HEK293T (cell line): ENCODE results near the gene GLOD4.

Experiments
- CTCF ChIA-PET: fragments of 350-600 bp; formaldehyde crosslinking; extraction: SDS; loops from one replicate; lab custom pipeline; 2021; ENCODE audit warnings: antibody characterized with exemption, inconsistent platforms; lab: Yijun Ruan, JAX
- POLR2A ChIA-PET: fragments of 350-600 bp; formaldehyde crosslinking; extraction: SDS; loops from one replicate; lab custom pipeline; 2020; ENCODE audit warnings: antibody characterized with exemption, inconsistent platforms; lab: Yijun Ruan, JAX
- DNase-seq: peaks from one replicate; pipeline ENCODE4 v3.0.0; 2012; ENCODE audit warnings: mixed read lengths; ENCODE audit errors: extremely low spot score
- ARNT ChIP-seq: fragments of 450-650 bp; IDR thresholded peaks from 2 replicates; pipeline ENCODE4 v1.6.1; 2017; ENCODE audit warnings: mild to moderate bottlenecking
- BHLHE40 ChIP-seq: fragments of 450-650 bp; IDR thresholded peaks from 2 replicates; pipeline ENCODE4 v1.6.1; 2016; ENCODE audit warnings: mild to moderate bottlenecking, moderate library complexity, borderline replicate concordance
- CTBP1 ChIP-seq: fragments of 450-650 bp; IDR thresholded peaks from 2 replicates; pipeline ENCODE4 v1.6.1; 2016; ENCODE audit warnings: borderline replicate concordance
- ELF4 ChIP-seq: fragments of 450-650 bp; IDR thresholded peaks from 2 replicates; pipeline ENCODE4 v1.6.1; 2017; ENCODE audit warnings: antibody characterized with exemption
- FOXA1 ChIP-seq: fragments of 450-650 bp; IDR thresholded peaks from 2 replicates; pipeline ENCODE4 v1.6.1; 2016; ENCODE audit warnings: mild to moderate bottlenecking
- FOXK2 ChIP-seq: fragments of 450-650 bp; IDR thresholded peaks from 2 replicates; pipeline ENCODE4 v1.6.1; 2016; ENCODE audit warnings: mild to moderate bottlenecking
- FOXM1 ChIP-seq: fragments of 450-650 bp; IDR thresholded peaks from 2 replicates; pipeline ENCODE4 v1.6.1; 2017; ENCODE audit warnings: mild to moderate bottlenecking, borderline replicate concordance
- HDGF ChIP-seq: fragments of 450-650 bp; IDR thresholded peaks from 2 replicates; pipeline ENCODE4 v1.6.1; 2017; ENCODE audit warnings: antibody characterized with exemption, borderline replicate concordance
- L3MBTL2 ChIP-seq: fragments of 450-650 bp; conservative IDR thresholded peaks from 2 replicates; pipeline ENCODE4 v1.6.1; 2016; ENCODE audit warnings: mild to moderate bottlenecking
- LEF1 ChIP-seq: fragments of 450-650 bp; IDR thresholded peaks from 2 replicates; pipeline ENCODE4 v1.6.1; 2017; ENCODE audit warnings: mild to moderate bottlenecking, borderline replicate concordance
- NFRKB ChIP-seq: fragments of 450-650 bp; IDR thresholded peaks from 2 replicates; pipeline ENCODE4 v1.6.1; 2016; ENCODE audit warnings: mild to moderate bottlenecking, moderate library complexity
- PKNOX1 ChIP-seq: fragments of 450-650 bp; IDR thresholded peaks from 2 replicates; pipeline ENCODE4 v1.6.1; 2016
- SP1 ChIP-seq: fragments of 450-650 bp; IDR thresholded peaks from 2 replicates; pipeline ENCODE4 v1.6.1; 2017
- SUZ12 ChIP-seq: fragments of 450-650 bp; IDR thresholded peaks from 2 replicates; pipeline ENCODE4 v1.6.1; 2016; ENCODE audit warnings: mild to moderate bottlenecking
- TARDBP ChIP-seq: fragments of 450-650 bp; IDR thresholded peaks from 2 replicates; pipeline ENCODE4 v1.6.1; 2016
- ZNF384 ChIP-seq: fragments of 450-650 bp; IDR thresholded peaks from 2 replicates; pipeline ENCODE4 v1.6.1; 2016

GLOD4 gene

GRCh38 chr17:746783-747629 lies 35.1 kb downstream of the GLOD4 start:
- POLR2A ChIA-PET = interaction anchor here (0.5 kb wide), 1 partner anchor 190 kb away, joined by 3 read pairs; no protein-coding TSS in a partner anchor
- no peak for TF ChIP-seq FOXA1
- no peak for TF ChIP-seq CTBP1
- TF ChIP-seq NFRKB = no peak
- no peak for TF ChIP-seq PKNOX1
- TF ChIP-seq ARNT = no peak
- no peak for TF ChIP-seq BHLHE40
- no peak for TF ChIP-seq FOXM1
- TF ChIP-seq ZNF384 = no peak
- no peak for TF ChIP-seq TARDBP
- TF ChIP-seq SP1 = no peak
- TF ChIP-seq FOXK2 = no peak
- CTCF ChIA-PET = no interaction called here
- DNase-seq = no peak

DNA sequence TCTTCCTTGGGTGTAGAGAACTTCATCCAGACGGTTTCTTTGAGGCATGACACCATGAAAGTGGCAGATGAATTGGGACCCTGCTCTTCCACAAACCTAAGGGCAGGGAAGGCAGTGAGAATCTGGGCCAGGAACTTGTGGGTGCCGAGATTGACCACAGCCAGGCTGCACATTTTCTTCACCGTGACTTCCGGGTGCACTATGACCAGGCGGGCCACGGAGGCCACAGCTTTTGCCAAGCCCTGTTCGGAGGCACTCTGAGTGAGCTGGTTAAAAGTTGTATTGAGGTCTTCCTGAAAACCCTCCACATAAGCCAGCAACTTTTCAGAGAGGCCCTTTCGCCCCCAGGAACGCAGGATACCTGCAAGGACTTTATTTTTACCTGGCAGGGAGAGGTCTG lies 35.9 kb downstream of the GLOD4 start:
- TF ChIP-seq FOXM1 (no peak), NFRKB (no peak), SP1 (no peak), HDGF (no peak), FOXK2 (no peak), TARDBP (no peak), L3MBTL2 (no peak), BHLHE40 (no peak), SUZ12 (no peak), PKNOX1 (no peak), LEF1 (no peak), ARNT (no peak), ELF4 (no peak), FOXA1 (no peak), ZNF384 (no peak)
- CTCF ChIA-PET = no interaction called here
- POLR2A ChIA-PET = interaction anchor here (1.6 kb wide), 1 partner anchor 31 kb away, joined by 4 read pairs; no protein-coding TSS in a partner anchor
- no peak for DNase-seq

DNA sequence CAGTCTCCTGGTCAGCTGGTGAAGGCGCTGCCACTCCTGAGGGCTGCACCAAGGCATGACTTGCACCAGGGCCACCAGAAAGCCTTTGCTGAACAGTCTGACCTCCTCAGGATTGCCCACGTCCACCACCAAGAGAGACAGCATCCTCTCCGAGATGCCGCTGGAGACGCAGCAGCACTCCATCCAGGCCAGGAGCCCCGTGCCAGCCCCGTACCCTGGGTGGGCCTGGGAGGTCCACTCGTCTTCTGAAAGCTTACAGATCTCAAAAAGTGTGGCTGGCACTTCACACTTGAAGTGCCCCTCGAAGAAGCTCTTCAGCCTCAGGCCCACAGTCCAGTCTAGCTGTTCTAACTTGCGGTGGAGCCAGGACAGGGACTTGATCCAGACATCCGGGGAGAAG lies 36.7 kb downstream of the GLOD4 start:
- no peak for DNase-seq
- ChIA-PET POLR2A (interaction anchor here (1.6 kb wide), 1 partner anchor 30 kb away, joined by 4 read pairs; no protein-coding TSS in a partner anchor), CTCF (no interaction called here)
- no peak for TF ChIP-seq SP1
- no peak for TF ChIP-seq CTBP1
- TF ChIP-seq NFRKB = no peak
- no peak for TF ChIP-seq TARDBP
- no peak for TF ChIP-seq ARNT
- TF ChIP-seq FOXM1 = no peak
- TF ChIP-seq ZNF384 = no peak
- TF ChIP-seq FOXK2 = no peak
- TF ChIP-seq HDGF = no peak
- no peak for TF ChIP-seq L3MBTL2
- no peak for TF ChIP-seq SUZ12
- TF ChIP-seq LEF1 = no peak
- TF ChIP-seq BHLHE40 = no peak
- no peak for TF ChIP-seq FOXA1
- no peak for TF ChIP-seq PKNOX1
- TF ChIP-seq ELF4 = no peak

DNA sequence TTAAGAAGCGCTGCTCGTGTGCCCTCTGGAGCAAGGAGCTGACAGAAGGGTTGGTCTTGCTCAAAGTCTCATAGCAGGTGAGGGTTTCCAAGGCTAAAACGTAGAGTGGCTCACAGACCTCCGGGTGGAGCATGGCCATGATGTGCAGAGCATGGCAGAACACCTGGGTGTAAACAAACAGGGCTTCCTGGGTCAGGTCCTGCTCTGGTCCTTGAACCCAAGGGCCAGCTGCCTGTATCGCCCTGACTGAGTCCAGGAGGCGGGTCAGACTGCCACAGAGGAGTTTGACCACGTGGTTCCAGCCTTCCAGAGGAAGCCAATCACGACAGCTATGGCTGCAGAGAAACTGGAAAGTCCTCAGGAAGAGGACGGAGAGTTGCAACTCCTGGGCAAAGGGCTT lies 37.1 kb downstream of the GLOD4 start:
- no peak for DNase-seq
- TF ChIP-seq TARDBP = no peak

DNA sequence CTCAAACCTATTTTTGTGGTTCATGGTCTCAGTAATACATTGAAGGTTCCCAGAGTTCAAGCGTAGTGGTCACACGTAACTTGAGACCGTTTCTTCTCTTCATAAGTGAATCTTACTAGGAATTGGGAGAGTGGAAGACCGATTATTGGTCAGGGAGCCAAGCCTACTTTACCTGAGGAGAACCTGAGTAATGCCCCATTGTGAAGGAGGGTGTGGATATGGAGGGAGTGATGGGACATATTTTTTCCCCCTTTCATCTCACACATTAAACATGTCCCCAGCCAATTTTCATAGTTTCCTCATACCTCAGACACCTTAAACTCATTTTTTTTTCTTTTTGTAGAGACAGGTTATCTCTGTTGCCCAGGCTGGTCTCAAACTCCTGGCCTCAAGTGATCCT lies 38.9 kb downstream of the GLOD4 start:
- no peak for DNase-seq
- TF ChIP-seq CTBP1 (no peak), FOXA1 (no peak), SUZ12 (no peak), SP1 (no peak), ELF4 (no peak), L3MBTL2 (no peak), ARNT (no peak), FOXM1 (no peak), TARDBP (no peak), LEF1 (no peak), HDGF (no peak), NFRKB (no peak), PKNOX1 (no peak), FOXK2 (no peak), BHLHE40 (no peak), ZNF384 (no peak)
- ChIA-PET CTCF (interaction anchor here (0.7 to 1.8 kb wide), 2 partner anchors 51 to 238 kb away, joined by 3 to 4 read pairs; no protein-coding TSS in a partner anchor), POLR2A (no interaction called here)

More for the DNA sequence above, 37.1 kb downstream of the GLOD4 start:
- POLR2A ChIA-PET = interaction anchor here (1.6 kb wide), 1 partner anchor 30 kb away, joined by 4 read pairs; no protein-coding TSS in a partner anchor
- CTCF ChIA-PET = interaction anchor here (1.8 kb wide), 1 partner anchor 236 kb away, joined by 4 read pairs; no protein-coding TSS in a partner anchor
